Measurements from ENCODE around the gene GSS.

GSS gene

GRCh38 chr20:34946661-34947060, 8.9 kb downstream of the GSS start:
- Histone ChIP-seq H3K4me1 (ENCODE audit: control insufficient read depth, insufficient read depth, low read length) (peaks cover 28% of the 10 kb centered on the region), H3K4me3 (ENCODE audit: low read length) (no peak overlapping the region), H3K9ac (ENCODE audit: low read length) (no peak overlapping the region), H3K9me3 (ENCODE audit: control insufficient read depth, low read length) (no peaks in the 10 kb centered on the region), H3K27me3 (ENCODE audit: control insufficient read depth, insufficient read depth, low read length) (no peaks in the 10 kb centered on the region), H3K36me3 (ENCODE audit: control insufficient read depth, insufficient read depth, low read length) (peaks cover 5% of the 10 kb centered on the region)

- H3K9ac ChIP-seq (ENCODE audit: low read length) = no peak overlapping the region
- H3K4me1 ChIP-seq (ENCODE audit: control insufficient read depth, insufficient read depth, low read length) = peaks cover 28% of the 10 kb centered on the region
- H3K9me3 ChIP-seq (ENCODE audit: control insufficient read depth, low read length) = no peaks in the 10 kb centered on the region
- H3K36me3 ChIP-seq (ENCODE audit: control insufficient read depth, insufficient read depth, low read length) = peaks cover 5% of the 10 kb centered on the region
- H3K4me3 ChIP-seq (ENCODE audit: low read length) = no peak overlapping the region
- H3K27me3 ChIP-seq (ENCODE audit: control insufficient read depth, insufficient read depth, low read length) = no peaks in the 10 kb centered on the region
Observed at GRCh38 chr20:34945315-34946077, 10.1 kb downstream of the GSS start.

- Histone ChIP-seq H3K27me3 (ENCODE audit: control insufficient read depth, insufficient read depth, low read length) (no peaks in the 10 kb centered on the region), H3K36me3 (ENCODE audit: control insufficient read depth, insufficient read depth, low read length) (peaks cover 5% of the 10 kb centered on the region), H3K4me1 (ENCODE audit: control insufficient read depth, insufficient read depth, low read length) (peaks cover 23% of the 10 kb centered on the region), H3K9ac (ENCODE audit: low read length) (no peak overlapping the region), H3K9me3 (ENCODE audit: control insufficient read depth, low read length) (no peaks in the 10 kb centered on the region), H3K4me3 (ENCODE audit: low read length) (no peak overlapping the region)
Observed at GRCh38 chr20:34943808-34944567, 11.6 kb downstream of the GSS start.

GRCh38 chr20:34942301-34942700, 13.3 kb downstream of the GSS start:
- Histone ChIP-seq H3K36me3 (ENCODE audit: control insufficient read depth, insufficient read depth, low read length) (peaks cover 5% of the 10 kb centered on the region), H3K4me3 (ENCODE audit: low read length) (no peak overlapping the region), H3K27me3 (ENCODE audit: control insufficient read depth, insufficient read depth, low read length) (no peaks in the 10 kb centered on the region), H3K4me1 (ENCODE audit: control insufficient read depth, insufficient read depth, low read length) (peaks cover 29% of the 10 kb centered on the region), H3K9me3 (ENCODE audit: control insufficient read depth, low read length) (no peaks in the 10 kb centered on the region), H3K9ac (ENCODE audit: low read length) (no peak overlapping the region)

- Histone ChIP-seq H3K36me3 (ENCODE audit: control insufficient read depth, insufficient read depth, low read length) (peaks cover 5% of the 10 kb centered on the region), H3K4me3 (ENCODE audit: low read length) (no peak overlapping the region), H3K4me1 (ENCODE audit: control insufficient read depth, insufficient read depth, low read length) (peaks cover 23% of the 10 kb centered on the region), H3K9me3 (ENCODE audit: control insufficient read depth, low read length) (no peaks in the 10 kb centered on the region), H3K27me3 (ENCODE audit: control insufficient read depth, insufficient read depth, low read length) (no peaks in the 10 kb centered on the region), H3K9ac (ENCODE audit: low read length) (no peak overlapping the region)
Observed at GRCh38 chr20:34941226-34941625, 14.4 kb downstream of the GSS start.

- Histone ChIP-seq H3K27me3 (ENCODE audit: control insufficient read depth, insufficient read depth, low read length) (no peaks in the 10 kb centered on the region), H3K36me3 (ENCODE audit: control insufficient read depth, insufficient read depth, low read length) (peaks cover 5% of the 10 kb centered on the region), H3K9me3 (ENCODE audit: control insufficient read depth, low read length) (no peaks in the 10 kb centered on the region), H3K4me3 (ENCODE audit: low read length) (no peak overlapping the region), H3K9ac (ENCODE audit: low read length) (no peak overlapping the region), H3K4me1 (ENCODE audit: control insufficient read depth, insufficient read depth, low read length) (peaks cover 19% of the 10 kb centered on the region)
Observed at GRCh38 chr20:34940081-34940481, 15.5 kb downstream of the GSS start.

- Histone ChIP-seq H3K9ac (ENCODE audit: low read length) (no peak overlapping the region), H3K4me1 (ENCODE audit: control insufficient read depth, insufficient read depth, low read length) (peaks cover 20% of the 10 kb centered on the region), H3K4me3 (ENCODE audit: low read length) (no peak overlapping the region), H3K27me3 (ENCODE audit: control insufficient read depth, insufficient read depth, low read length) (no peaks in the 10 kb centered on the region), H3K36me3 (ENCODE audit: control insufficient read depth, insufficient read depth, low read length) (peaks cover 5% of the 10 kb centered on the region), H3K9me3 (ENCODE audit: control insufficient read depth, low read length) (no peaks in the 10 kb centered on the region)
Observed at GRCh38 chr20:34938466-34939163, 17.0 kb downstream of the GSS start.

GRCh38 chr20:34931771-34932170, 23.8 kb downstream of the GSS start:
- Histone ChIP-seq H3K36me3 (ENCODE audit: control insufficient read depth, insufficient read depth, low read length) (peaks cover 6% of the 10 kb centered on the region), H3K9ac (ENCODE audit: low read length) (no peak overlapping the region), H3K9me3 (ENCODE audit: control insufficient read depth, low read length) (no peaks in the 10 kb centered on the region), H3K4me3 (ENCODE audit: low read length) (no peak overlapping the region), H3K4me1 (ENCODE audit: control insufficient read depth, insufficient read depth, low read length) (peaks cover 7% of the 10 kb centered on the region), H3K27me3 (ENCODE audit: control insufficient read depth, insufficient read depth, low read length) (no peaks in the 10 kb centered on the region)

GRCh38 chr20:34928411-34928810, 27.2 kb downstream of the GSS start:
- no peaks in the 10 kb centered on the region for H3K9me3 ChIP-seq (ENCODE audit: control insufficient read depth, low read length)
- H3K36me3 ChIP-seq (ENCODE audit: control insufficient read depth, insufficient read depth, low read length) = peaks cover 11% of the 10 kb centered on the region
- no peak overlapping the region for H3K4me3 ChIP-seq (ENCODE audit: low read length)
- no peak overlapping the region for H3K9ac ChIP-seq (ENCODE audit: low read length)
- no peaks in the 10 kb centered on the region for H3K4me1 ChIP-seq (ENCODE audit: control insufficient read depth, insufficient read depth, low read length)
- no peaks in the 10 kb centered on the region for H3K27me3 ChIP-seq (ENCODE audit: control insufficient read depth, insufficient read depth, low read length)

- no peaks in the 10 kb centered on the region for H3K27me3 ChIP-seq (ENCODE audit: control insufficient read depth, insufficient read depth, low read length)
- H3K36me3 ChIP-seq (ENCODE audit: control insufficient read depth, insufficient read depth, low read length) = peaks cover 11% of the 10 kb centered on the region
- H3K9me3 ChIP-seq (ENCODE audit: control insufficient read depth, low read length) = no peaks in the 10 kb centered on the region
Observed at GRCh38 chr20:34927736-34928135, 27.9 kb downstream of the GSS start.

GRCh38 chr20:34926581-34926980, 29.0 kb downstream of the GSS start:
- H3K9me3 ChIP-seq (ENCODE audit: control insufficient read depth, low read length) = no peaks in the 10 kb centered on the region
- H3K36me3 ChIP-seq (ENCODE audit: control insufficient read depth, insufficient read depth, low read length) = peaks cover 19% of the 10 kb centered on the region
- no peaks in the 10 kb centered on the region for H3K27me3 ChIP-seq (ENCODE audit: control insufficient read depth, insufficient read depth, low read length)
- no peak overlapping the region for H3K9ac ChIP-seq (ENCODE audit: low read length)
- no peak overlapping the region for H3K4me3 ChIP-seq (ENCODE audit: low read length)
- H3K4me1 ChIP-seq (ENCODE audit: control insufficient read depth, insufficient read depth, low read length) = peaks cover 14% of the 10 kb centered on the region

More at GRCh38 chr20:34927736-34928135, 27.9 kb downstream of the GSS start:
- Histone ChIP-seq H3K9ac (ENCODE audit: low read length) (no peak overlapping the region), H3K4me3 (ENCODE audit: low read length) (no peak overlapping the region), H3K4me1 (ENCODE audit: control insufficient read depth, insufficient read depth, low read length) (peaks cover 3% of the 10 kb centered on the region)

GRCh38 chr20:34925981-34926380, 29.6 kb downstream of the GSS start:
- no peak overlapping the region for H3K9ac ChIP-seq (ENCODE audit: low read length)
- H3K4me3 ChIP-seq (ENCODE audit: low read length) = no peak overlapping the region
- H3K4me1 ChIP-seq (ENCODE audit: control insufficient read depth, insufficient read depth, low read length) = peaks cover 20% of the 10 kb centered on the region
- H3K27me3 ChIP-seq (ENCODE audit: control insufficient read depth, insufficient read depth, low read length) = no peaks in the 10 kb centered on the region
- H3K36me3 ChIP-seq (ENCODE audit: control insufficient read depth, insufficient read depth, low read length) = peaks cover 24% of the 10 kb centered on the region
- no peaks in the 10 kb centered on the region for H3K9me3 ChIP-seq (ENCODE audit: control insufficient read depth, low read length)

Data from mucosa of stomach (tissue), 1 donor.